Stomach smooth muscle (tissue), 2 donors: ENCODE data around the gene THEMIS.

Experiments used
- H3K27ac ChIP-seq: one replicate; pipeline ENCODE4 v1.7.0; 2013; ENCODE audit warnings: mild to moderate bottlenecking, low read length, inconsistent platforms
- H3K27me3 ChIP-seq, 2 donors: one replicate each; pipeline ENCODE4 v1.7.0; 2013; ENCODE audit warnings: low read length in 2 of 2; ENCODE audit not compliant: insufficient read depth in 2 of 2, control insufficient read depth in 1 of 2
- H3K36me3 ChIP-seq, 2 donors: one replicate each; pipeline ENCODE4 v1.7.0; 2013; ENCODE audit warnings: low read length in 2 of 2; ENCODE audit not compliant: control insufficient read depth in 2 of 2, insufficient read depth in 2 of 2
- H3K4me1 ChIP-seq: one replicate; pipeline ENCODE4 v1.7.0; 2013; ENCODE audit warnings: low read length; ENCODE audit not compliant: control insufficient read depth, insufficient read depth
- H3K4me3 ChIP-seq, 2 donors: one replicate each; pipeline ENCODE4 v1.7.0; 2013; ENCODE audit warnings: low read length in 2 of 2
- H3K9ac ChIP-seq, 2 donors: one replicate each; pipeline ENCODE4 v1.7.0; 2013; ENCODE audit warnings: low read length in 2 of 2, mild to moderate bottlenecking in 1 of 2
- H3K9me3 ChIP-seq, 2 donors: one replicate each; pipeline ENCODE4 v1.7.0; 2013; ENCODE audit warnings: low read length in 2 of 2; ENCODE audit not compliant: control insufficient read depth in 2 of 2
- donor health status: healthy.
- donor health status: Pancreatic carcinoma.

Gene THEMIS

GRCh38 chr6:127917766-127918165 lies 16.9 kb upstream of the THEMIS start:
- Histone ChIP-seq H3K27ac (no peak overlapping the region), H3K4me3 (no peak overlapping the region), H3K9me3 (no peaks in the 10 kb centered on the region), H3K4me1 (no peaks in the 10 kb centered on the region), H3K9ac (no peak overlapping the region), H3K27me3 (no peaks in the 10 kb centered on the region), H3K36me3 (no peaks in the 10 kb centered on the region)

DNA sequence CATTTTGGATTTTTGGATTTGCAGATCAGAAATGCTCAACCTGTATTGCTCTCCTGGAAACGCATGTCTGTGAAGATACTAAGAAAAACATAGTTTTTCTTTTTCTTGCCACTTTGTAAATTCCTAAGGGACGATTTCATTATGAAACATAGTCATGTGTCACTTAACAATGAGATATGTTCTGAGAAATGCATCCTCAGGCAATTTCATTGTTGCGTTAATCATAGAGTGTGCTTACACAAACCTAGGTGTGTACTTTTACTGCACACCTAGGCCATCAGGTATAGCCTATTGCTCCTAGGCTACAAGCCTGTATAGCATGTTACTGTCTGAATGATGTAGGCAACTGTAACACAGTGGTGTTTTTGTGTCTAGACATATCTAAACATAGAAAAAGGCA lies 13.4 kb upstream of the THEMIS start:
- Histone ChIP-seq H3K9ac (no peak overlapping the region), H3K4me3 (no peak overlapping the region), H3K4me1 (no peaks in the 10 kb centered on the region), H3K27me3 (no peaks in the 10 kb centered on the region), H3K36me3 (no peaks in the 10 kb centered on the region), H3K9me3 (no peaks in the 10 kb centered on the region), H3K27ac (no peak overlapping the region)

GRCh38 chr6:127912914-127913313 lies 12.1 kb upstream of the THEMIS start:
- H3K27ac ChIP-seq = no peak overlapping the region
- H3K4me3 ChIP-seq = no peak overlapping the region
- H3K9ac ChIP-seq = no peak overlapping the region
- H3K36me3 ChIP-seq = no peaks in the 10 kb centered on the region
- no peaks in the 10 kb centered on the region for H3K4me1 ChIP-seq
- H3K9me3 ChIP-seq = no peaks in the 10 kb centered on the region
- H3K27me3 ChIP-seq = no peaks in the 10 kb centered on the region

DNA sequence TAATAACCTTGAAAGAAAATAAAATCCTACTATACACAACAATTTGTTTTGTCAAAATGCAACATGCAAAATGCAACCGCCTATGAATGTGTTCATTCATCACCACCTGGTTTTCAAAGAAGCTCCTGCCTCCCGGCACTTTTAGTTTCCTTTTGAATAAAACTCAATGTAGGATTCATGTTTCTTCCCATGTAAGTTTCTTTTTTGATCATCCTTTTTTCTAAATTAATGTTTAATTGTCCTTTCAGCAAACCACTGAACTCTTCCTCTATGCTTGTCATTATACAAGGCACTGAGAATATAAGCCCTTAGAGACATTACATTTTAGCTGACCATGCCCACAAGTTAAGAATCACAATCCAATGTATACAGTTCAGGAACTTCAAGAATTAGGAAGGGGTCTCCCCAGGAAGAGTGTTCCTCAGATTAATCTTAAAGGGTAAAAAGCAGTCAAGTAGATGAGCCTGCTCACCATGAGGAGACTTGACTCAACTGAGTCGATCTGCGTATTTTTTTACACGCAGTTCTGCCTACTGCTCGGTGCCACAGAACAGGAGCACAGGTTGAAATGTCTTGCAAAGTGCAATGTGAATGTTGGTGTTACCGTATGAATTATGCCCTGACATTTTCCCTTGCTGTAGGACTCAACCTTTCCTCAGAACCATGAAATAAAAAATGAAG lies 7.2 kb upstream of the THEMIS start:
- H3K4me3 ChIP-seq = no peak overlapping the region
- H3K27me3 ChIP-seq = no peaks in the 10 kb centered on the region
- no peak overlapping the region for H3K27ac ChIP-seq
- no peaks in the 10 kb centered on the region for H3K9me3 ChIP-seq
- H3K9ac ChIP-seq = no peak overlapping the region
- no peaks in the 10 kb centered on the region for H3K4me1 ChIP-seq
- no peaks in the 10 kb centered on the region for H3K36me3 ChIP-seq

DNA sequence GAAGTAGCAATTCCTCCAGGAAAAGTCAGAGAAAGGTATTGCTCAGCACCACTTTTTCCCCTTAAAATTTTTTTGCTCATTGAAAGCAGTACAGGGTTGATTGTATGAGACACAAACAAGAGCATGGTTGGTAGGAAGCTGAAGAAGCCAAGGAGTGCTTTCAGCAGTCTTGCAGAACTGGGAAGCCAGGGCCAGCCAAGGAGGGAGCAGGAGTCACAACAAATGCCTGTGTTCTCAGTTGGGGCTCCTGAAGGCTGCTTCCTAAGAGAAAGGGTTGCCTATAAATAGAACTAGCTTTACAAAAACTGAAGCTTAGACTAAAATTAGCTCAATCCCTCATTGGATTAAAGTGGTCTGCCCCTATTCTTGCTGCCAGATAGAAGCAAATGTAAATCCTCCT lies 3.3 kb upstream of the THEMIS start:
- no peaks in the 10 kb centered on the region for H3K27me3 ChIP-seq
- no peak overlapping the region for H3K9ac ChIP-seq
- no peaks in the 10 kb centered on the region for H3K36me3 ChIP-seq
- H3K9me3 ChIP-seq = no peaks in the 10 kb centered on the region
- no peaks in the 10 kb centered on the region for H3K4me1 ChIP-seq
- H3K27ac ChIP-seq = no peak overlapping the region
- H3K4me3 ChIP-seq = no peak overlapping the region

- no peak overlapping the region for H3K27ac ChIP-seq
- H3K9me3 ChIP-seq = no peaks in the 10 kb centered on the region
- H3K27me3 ChIP-seq = no peaks in the 10 kb centered on the region
- no peak overlapping the region for H3K9ac ChIP-seq
- H3K4me1 ChIP-seq = no peaks in the 10 kb centered on the region
- no peaks in the 10 kb centered on the region for H3K36me3 ChIP-seq
- H3K4me3 ChIP-seq = no peak overlapping the region
Measured at GRCh38 chr6:127902933-127903332, 2.1 kb upstream of the THEMIS start.

DNA sequence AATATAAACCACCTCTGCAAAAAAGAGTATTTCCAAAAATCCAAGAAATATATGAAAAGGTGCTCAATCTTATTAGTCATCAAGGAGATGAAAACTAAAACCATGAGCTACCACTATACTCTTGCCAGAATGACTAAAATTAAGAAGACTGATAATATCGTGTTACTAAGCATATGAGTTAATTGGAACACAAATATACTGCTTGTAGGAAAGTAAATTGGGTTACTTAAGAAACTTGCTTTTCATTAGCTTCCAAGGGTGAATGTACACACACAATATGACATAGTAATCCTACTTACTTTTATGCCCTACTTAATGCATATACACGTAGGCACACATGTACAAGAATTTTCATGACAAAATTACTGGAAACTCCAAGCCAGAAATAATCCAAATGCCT lies 3.4 kb downstream of the THEMIS start:
- no peaks in the 10 kb centered on the region for H3K4me1 ChIP-seq
- no peaks in the 10 kb centered on the region for H3K27me3 ChIP-seq
- no peaks in the 10 kb centered on the region for H3K36me3 ChIP-seq
- no peak overlapping the region for H3K9ac ChIP-seq
- no peaks in the 10 kb centered on the region for H3K9me3 ChIP-seq
- H3K4me3 ChIP-seq = no peak overlapping the region
- H3K27ac ChIP-seq = no peak overlapping the region

GRCh38 chr6:127894051-127894450 lies 6.8 kb downstream of the THEMIS start:
- Histone ChIP-seq H3K27me3 (no peaks in the 10 kb centered on the region), H3K36me3 (no peaks in the 10 kb centered on the region), H3K9ac (no peak overlapping the region), H3K27ac (no peak overlapping the region), H3K4me3 (no peak overlapping the region), H3K4me1 (no peaks in the 10 kb centered on the region), H3K9me3 (no peaks in the 10 kb centered on the region)

- no peaks in the 10 kb centered on the region for H3K27me3 ChIP-seq
- H3K36me3 ChIP-seq = no peaks in the 10 kb centered on the region
- no peak overlapping the region for H3K4me3 ChIP-seq
- no peaks in the 10 kb centered on the region for H3K4me1 ChIP-seq
- H3K27ac ChIP-seq = no peak overlapping the region
- H3K9ac ChIP-seq = no peak overlapping the region
- no peaks in the 10 kb centered on the region for H3K9me3 ChIP-seq
Measured at GRCh38 chr6:127893541-127893940, 7.3 kb downstream of the THEMIS start.

- H3K27ac ChIP-seq = no peak overlapping the region
- H3K9ac ChIP-seq = no peak overlapping the region
- no peak overlapping the region for H3K4me3 ChIP-seq
- H3K9me3 ChIP-seq = no peaks in the 10 kb centered on the region
- no peaks in the 10 kb centered on the region for H3K27me3 ChIP-seq
- H3K36me3 ChIP-seq = no peaks in the 10 kb centered on the region
- no peaks in the 10 kb centered on the region for H3K4me1 ChIP-seq
Measured at GRCh38 chr6:127891731-127892326, 9.0 kb downstream of the THEMIS start.

DNA sequence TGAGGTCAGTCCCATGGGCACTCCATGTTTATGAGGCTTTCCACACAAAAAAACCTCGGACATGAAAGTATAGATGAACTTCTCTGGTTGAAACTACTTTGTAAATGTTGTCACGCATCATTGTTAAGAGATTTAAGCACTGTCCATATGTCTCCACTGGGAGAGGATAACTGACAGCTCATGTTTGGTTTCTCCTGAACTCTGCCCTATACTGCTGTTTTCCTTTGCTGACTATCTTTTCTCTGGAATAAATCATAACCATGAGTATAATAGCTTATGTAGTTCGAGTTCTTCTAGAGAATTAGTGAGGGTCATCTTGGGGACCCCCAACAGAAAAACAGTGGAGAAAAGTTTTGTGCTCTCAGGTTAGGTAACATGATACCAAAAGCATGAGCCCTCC lies 14.3 kb downstream of the THEMIS start:
- H3K4me1 ChIP-seq = no peaks in the 10 kb centered on the region
- H3K27ac ChIP-seq = no peak overlapping the region
- no peak overlapping the region for H3K9ac ChIP-seq
- H3K27me3 ChIP-seq = no peaks in the 10 kb centered on the region
- no peaks in the 10 kb centered on the region for H3K9me3 ChIP-seq
- H3K4me3 ChIP-seq = no peak overlapping the region
- H3K36me3 ChIP-seq = no peaks in the 10 kb centered on the region
